A172 (cell line): ENCODE measurements around the gene MDFIC2. TPM values are rescaled to one million over a fixed set of nuclear protein-coding genes. Genes with fewer than 3 reads are reported as not detected.
"Not testable (repeated sequence)": the region's sequence is repeated elsewhere in the genome, so short reads cannot be mapped to it uniquely, and the experiment has no call there.

Experiments
- DNase-seq: peaks from one replicate; pipeline ENCODE4 v3.0.0-alpha.2; 2015; ENCODE audit warnings: low spot score
- total RNA-seq: library from RNA; depleted of rRNA; stranded (reverse); fragments of >200 nt; shearing (Covaris generic); gene quantifications from 2 replicates; pipeline ENCODE4 v1.2.3, GENCODE V29; 2014

Gene MDFIC2
- total RNA-seq, 1 experiment from 2014 or later: not detected

DNA sequence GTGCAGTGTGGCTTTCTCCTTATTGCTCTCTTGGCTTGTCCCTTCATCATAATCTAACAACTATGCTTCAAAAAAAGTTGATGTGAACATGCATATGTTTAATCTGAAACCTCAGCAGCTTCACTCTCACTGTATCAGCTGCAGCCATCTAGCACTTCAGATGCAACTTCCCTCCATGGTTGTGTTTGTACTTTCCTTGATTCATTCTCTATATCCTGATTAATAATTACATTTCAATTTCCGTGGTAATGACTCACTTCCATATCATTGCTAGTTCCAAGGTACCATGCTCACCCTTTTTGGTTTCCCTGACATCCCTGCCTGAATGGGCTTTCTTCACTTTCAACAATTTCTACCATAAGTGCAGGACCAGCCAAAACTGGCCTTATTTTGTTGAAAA is 51.2 kb downstream of the MDFIC2 start:
- DNase-seq: no peak

GRCh38 chr3:70256566-70256965 is 55.9 kb downstream of the MDFIC2 start:
- no peak for DNase-seq

GRCh38 chr3:70250492-70250891 is 61.9 kb downstream of the MDFIC2 start:
- DNase-seq: no peak

DNA sequence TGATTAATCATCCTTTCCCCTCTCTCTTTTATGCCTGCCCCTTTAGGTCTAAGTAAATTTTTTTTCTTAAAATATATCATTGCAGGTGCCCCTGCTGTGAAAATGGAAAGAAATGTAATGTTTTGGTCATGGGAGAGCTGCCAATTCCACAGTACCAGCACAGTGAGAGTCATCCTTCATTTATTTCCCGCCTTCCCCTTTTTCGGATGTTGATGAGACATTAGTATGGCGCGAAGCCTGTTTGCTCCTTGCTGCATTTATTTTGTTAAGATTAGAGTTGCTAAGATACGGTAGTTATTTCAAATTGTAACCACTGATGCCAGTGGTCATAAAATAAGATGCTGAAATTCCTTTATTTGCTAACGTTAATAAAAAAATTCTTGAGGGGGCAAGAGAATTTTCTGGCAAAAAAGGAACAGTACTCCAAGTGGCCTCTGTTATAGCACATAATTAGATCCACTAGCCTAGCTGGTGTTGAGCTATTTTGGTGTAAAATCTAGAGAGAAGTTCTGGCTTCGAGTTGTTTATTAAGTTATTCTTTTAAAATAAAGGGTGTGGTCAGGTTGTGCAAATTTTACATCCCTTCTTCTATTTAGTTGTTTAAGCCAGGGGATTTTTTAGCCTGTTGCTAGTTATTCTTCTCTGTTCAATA is 62.8 kb downstream of the MDFIC2 start:
- peak; percentile 81 for DNase-seq

- DNase-seq: no peak
Measured at GRCh38 chr3:70248856-70249255, 63.6 kb downstream of the MDFIC2 start.

DNA sequence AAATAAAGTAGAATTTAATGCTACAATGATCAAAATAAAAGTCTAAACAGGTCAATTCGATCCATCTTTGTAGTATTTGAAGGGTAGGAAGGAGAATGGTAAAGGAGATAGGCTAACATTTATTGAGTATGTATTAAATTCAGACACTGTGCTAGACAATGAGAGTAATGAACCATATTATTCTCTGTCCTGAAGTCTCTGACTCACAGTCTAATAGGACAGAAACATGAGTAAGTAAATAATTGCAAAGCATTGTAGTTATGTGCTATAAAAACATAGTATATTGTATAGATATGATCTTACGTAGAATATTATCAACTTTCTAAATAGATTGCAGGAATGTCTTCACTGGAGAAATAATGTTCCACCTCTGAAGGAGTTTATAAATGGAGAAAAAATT is 64.5 kb downstream of the MDFIC2 start:
- no peak for DNase-seq

- DNase-seq: no peak
Measured at GRCh38 chr3:70245746-70246525, 66.5 kb downstream of the MDFIC2 start.

DNA sequence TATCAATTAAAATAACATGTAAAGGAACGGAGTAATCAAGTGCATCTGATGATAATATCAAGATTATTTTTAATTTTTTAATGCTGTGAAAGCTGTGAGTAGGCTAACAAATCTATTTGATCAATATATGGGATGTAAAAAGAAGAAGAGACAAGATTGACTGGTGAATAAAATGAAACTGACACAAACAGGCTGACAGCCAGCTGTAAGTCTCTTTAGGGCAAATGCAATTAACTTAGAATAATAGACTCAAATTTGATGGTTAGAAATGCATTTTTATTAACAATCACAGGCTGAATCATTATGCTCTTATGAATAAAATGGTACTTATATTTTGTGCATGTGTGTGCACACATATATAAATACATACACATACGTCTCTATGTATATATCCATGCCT is 68.0 kb downstream of the MDFIC2 start:
- no peak for DNase-seq

GRCh38 chr3:70242297-70242882 is 70.0 kb downstream of the MDFIC2 start:
- no peak for DNase-seq

GRCh38 chr3:70233812-70234211 is 78.6 kb downstream of the MDFIC2 start:
- DNase-seq: no peak

GRCh38 chr3:70233112-70233511 is 79.3 kb downstream of the MDFIC2 start:
- no peak for DNase-seq

GRCh38 chr3:70231266-70231701 is 81.2 kb downstream of the MDFIC2 start:
- no peak for DNase-seq

DNA sequence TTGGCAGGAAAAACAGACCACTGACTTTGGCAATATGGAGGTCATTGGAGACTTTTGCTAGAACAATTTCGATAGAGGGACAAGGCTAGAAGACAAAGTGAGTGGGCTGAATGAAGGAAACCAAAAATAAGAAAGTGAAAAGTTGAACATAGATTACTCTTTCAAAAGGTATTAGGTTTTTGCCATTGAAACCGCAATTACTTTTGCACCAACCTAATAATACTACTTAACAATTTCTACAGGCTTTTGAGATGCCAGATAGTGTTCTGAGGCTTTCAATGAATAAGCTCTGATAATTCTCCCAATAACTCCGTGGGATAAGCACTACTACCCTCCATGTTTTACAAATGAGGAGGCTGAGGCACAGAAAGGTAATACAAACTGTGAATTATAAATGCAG is 85.0 kb downstream of the MDFIC2 start:
- DNase-seq: no peak

- DNase-seq: no peak
Measured at GRCh38 chr3:70225146-70225545, 87.3 kb downstream of the MDFIC2 start.

DNA sequence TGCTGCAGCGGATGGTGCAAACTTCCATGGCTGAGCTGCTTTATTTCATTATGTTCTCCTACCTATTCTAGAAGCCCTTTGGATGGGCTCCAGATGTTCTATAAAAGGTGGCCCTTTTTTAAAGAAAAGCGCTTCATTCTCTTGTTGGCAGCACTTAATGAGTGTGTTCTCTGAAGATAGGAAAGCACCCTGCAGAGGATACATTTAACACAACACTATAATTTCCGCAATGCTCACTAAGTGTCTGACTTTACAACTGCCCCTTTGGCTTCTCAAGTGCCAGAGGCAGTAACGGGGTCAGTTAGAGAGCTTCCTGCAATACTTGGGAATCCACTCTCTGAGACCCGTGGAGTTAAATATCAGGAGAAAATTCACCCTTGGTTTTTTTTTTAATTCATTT is 88.1 kb downstream of the MDFIC2 start:
- no peak for DNase-seq

DNA sequence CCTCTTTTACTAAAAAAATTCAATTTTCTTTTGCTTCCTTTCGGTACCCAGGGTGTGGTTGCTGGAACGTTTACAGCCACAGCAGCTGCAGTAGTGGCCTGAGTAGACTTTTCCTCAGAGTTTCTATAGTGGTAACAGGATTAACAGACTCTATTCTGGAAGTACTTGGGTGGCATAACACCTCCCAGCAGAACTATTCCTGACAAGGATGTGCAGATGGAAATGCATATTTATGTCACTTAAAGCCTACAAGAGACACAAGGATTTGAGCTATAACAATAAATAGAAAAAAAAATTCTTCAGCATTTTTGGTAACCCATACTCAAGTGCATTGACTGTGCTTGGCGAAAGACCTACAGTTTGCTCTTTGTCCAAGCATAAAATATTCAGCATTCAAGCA is 94.0 kb downstream of the MDFIC2 start:
- DNase-seq: no peak

DNA sequence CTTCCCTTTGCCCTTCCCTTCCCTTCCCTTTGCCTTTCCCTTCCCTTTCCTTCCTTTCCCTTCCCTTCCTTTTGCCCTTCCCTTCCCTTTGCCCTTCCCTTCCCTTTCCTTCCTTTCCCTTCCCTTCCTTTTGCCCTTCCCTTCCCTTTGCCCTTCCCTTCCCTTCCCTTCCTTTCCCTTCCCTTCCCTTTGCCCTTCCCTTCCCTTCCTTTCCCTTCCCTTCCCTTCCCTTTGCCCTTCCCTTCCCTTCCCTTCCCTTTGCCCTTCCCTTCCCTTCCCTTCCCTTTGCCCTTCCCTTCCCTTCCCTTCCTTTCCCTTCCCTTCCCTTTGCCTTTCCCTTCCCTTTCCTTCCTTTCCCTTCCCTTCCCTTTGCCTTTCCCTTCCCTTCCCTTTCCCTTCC is 101.2 kb downstream of the MDFIC2 start:
- not testable (repeated sequence) for DNase-seq

DNA sequence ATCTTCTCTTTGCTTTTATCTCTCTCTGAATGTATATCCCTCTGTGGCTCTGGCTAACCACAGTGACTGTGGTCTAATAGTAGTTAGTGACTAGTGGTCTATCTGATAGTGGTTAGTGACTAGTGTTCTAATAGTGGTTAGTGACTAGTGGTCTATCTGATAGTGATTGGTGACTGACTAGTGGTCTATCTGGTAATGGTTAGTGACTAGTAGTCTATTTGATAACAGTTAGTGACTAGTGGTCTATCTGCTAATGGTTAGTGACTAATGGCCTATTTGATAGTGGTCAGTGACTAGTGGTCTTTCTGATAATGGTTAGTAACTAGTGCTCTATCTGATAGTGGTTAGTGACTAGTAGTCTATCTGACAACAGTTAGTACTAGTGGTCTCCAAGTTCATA is 110.5 kb downstream of the MDFIC2 start:
- DNase-seq: no peak

DNA sequence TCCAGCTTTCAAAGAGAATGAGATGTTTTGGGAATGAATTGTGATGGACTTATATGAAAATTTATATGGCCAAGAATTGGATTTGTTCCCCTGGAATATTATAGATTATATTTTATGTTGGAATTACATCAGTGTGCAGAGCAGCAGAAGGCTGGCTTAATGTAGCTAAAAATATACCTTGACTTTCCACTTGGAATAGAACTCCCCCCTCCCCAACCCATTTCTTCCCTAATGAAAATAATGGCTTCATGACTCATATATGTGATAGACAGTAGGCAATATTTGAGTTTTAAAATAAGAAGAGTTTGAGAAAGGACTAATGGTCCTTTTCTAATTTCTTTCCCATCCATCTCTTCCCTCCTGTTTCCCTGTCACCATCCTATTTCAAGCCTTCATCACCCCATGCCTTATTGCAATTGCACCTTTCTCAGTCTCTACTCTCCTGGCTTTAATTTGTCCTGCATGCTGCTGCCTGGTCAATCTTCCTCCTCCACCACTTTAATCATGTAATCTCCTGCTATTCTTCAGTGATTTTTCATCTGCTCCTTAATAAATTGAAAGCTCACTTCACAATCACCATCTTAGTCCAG is 122.5 kb downstream of the MDFIC2 start:
- no peak for DNase-seq

DNA sequence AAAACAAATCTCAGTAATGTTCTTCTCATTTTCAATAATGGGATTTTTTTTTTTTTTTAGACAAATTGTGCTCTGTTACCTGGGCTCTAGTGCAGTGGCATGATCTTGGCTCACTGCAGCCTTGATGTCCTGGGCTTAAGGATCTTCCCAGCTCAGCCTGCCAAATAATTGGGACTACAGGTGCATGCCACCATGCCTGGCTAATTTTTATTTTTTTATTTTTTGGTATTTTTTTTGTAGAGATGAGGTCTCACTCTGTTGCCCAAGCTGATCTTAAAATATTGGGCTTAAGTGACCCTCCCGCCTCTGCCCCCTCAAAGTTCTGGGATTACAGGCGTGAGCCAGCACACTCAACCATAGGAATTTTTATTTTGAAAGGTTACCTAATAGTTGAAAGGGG is 126.2 kb downstream of the MDFIC2 start:
- no peak for DNase-seq

- DNase-seq: no peak
Measured at GRCh38 chr3:70185661-70186060, 126.8 kb downstream of the MDFIC2 start.

DNA sequence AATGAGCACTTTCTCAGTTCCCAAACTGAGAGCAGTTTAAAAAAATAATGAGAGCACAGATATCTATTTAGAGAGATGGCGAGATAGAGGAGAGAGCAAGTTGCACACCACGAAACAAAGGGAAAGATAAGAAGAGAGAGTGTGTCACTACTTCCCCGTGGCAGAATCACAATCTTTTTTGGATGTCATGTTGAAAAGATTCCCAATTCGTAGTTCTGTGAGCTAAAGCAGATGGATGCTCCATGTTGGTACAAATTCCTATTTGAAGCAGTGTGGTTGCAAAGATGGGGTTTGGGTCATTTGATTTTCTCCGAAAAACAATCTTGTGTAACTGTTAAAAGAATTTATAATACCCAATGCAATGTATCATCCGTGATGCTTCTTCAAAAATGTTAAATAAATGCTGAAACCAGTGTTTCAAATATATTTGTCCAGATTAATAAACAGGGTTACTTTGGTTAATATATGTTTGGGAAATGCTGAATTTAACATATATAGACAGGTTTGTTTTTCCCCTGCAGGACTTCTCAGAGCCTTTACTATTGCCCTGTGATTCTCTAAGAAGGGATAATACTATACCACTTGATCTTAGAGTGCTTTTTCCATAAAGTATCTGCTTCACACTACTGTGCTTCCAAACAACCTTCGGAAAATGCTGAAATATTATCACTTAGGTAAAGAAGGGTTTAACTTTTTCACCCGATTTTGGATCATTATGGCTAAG is 128.5 kb downstream of the MDFIC2 start:
- DNase-seq: no peak
